GM21737 (cell line): ENCODE measurements around the gene NSMF.
"Not testable (repeated sequence)": the region's sequence is repeated elsewhere in the genome, so short reads cannot be mapped to it uniquely, and the experiment has no call there.

Source experiments
- ATAC-seq: cut with Tn5 transposase; IDR thresholded peaks from one replicate; pipeline ENCODE4 v1.9.1; 2021; ENCODE audit warnings: mild to moderate bottlenecking, moderate library complexity; ENCODE audit not compliant: unreplicated experiment

Gene NSMF

GRCh38 chr9:137459601-137460362 is 648 bp upstream of the NSMF start:
- ATAC-seq, result no peak

- no peak for ATAC-seq
Observed at GRCh38 chr9:137458194-137459151, 661 bp downstream of the NSMF start.

- no peak for ATAC-seq
Observed at GRCh38 chr9:137457406-137458193, 1.5 kb downstream of the NSMF start.

GRCh38 chr9:137456864-137457405 is 2.2 kb downstream of the NSMF start:
- no peak for ATAC-seq

GRCh38 chr9:137456061-137456863 is 2.9 kb downstream of the NSMF start:
- ATAC-seq, result no peak

GRCh38 chr9:137455359-137455991 is 3.7 kb downstream of the NSMF start:
- no peak for ATAC-seq

GRCh38 chr9:137454597-137455358 is 4.4 kb downstream of the NSMF start:
- no peak for ATAC-seq

GRCh38 chr9:137454145-137454596 is 5.0 kb downstream of the NSMF start:
- no peak for ATAC-seq

- ATAC-seq, result peak; percentile 54
Observed at GRCh38 chr9:137453643-137454081, 5.5 kb downstream of the NSMF start.

- no peak for ATAC-seq
Observed at GRCh38 chr9:137452761-137453642, 6.1 kb downstream of the NSMF start.

GRCh38 chr9:137452006-137452760 is 7.0 kb downstream of the NSMF start:
- ATAC-seq, result no peak

GRCh38 chr9:137451264-137452005 is 7.7 kb downstream of the NSMF start:
- not testable (repeated sequence) for ATAC-seq

- not testable (repeated sequence) for ATAC-seq
Observed at GRCh38 chr9:137450539-137451222, 8.5 kb downstream of the NSMF start.

- no peak for ATAC-seq
Observed at GRCh38 chr9:137449931-137450538, 9.1 kb downstream of the NSMF start.
